Dendritic cell treated with granulocyte-macrophage colony-stimulating factor and Interleukin-4, amounts not matched to agents 40 ng/mL and 50 ng/mL, for 4 days (primary cell): ENCODE results near the gene S100A2.
"Not testable (repeated sequence)": the region's sequence is repeated elsewhere in the genome, so short reads cannot be mapped to it uniquely, and the experiment has no call there.

Experiments used
- H3K27ac Mint-ChIP-seq: one replicate; pipeline ENCODE4 v1.8.0; 2022; ENCODE audit warnings: mild to moderate bottlenecking, mixed read lengths
- H3K27me3 Mint-ChIP-seq: one replicate; pipeline ENCODE4 v1.8.0; 2022; ENCODE audit warnings: mild to moderate bottlenecking, mixed read lengths
- H3K36me3 Mint-ChIP-seq: one replicate; pipeline ENCODE4 v1.8.0; 2022; ENCODE audit warnings: low read depth, mixed read lengths
- H3K4me1 Mint-ChIP-seq: one replicate; pipeline ENCODE4 v1.8.0; 2022; ENCODE audit warnings: low read depth, mixed read lengths
- H3K4me3 Mint-ChIP-seq: one replicate; pipeline ENCODE4 v1.8.0; 2022; ENCODE audit warnings: mild to moderate bottlenecking, moderate library complexity, mixed read lengths
- H3K9me3 Mint-ChIP-seq: one replicate; pipeline ENCODE4 v1.8.0; 2022; ENCODE audit warnings: mixed read lengths
- intact Hi-C: fragments of 100-400 bp; cut with micrococcal nuclease; formaldehyde crosslinking; loops from one replicate; pipeline ENCODE4 v1.15.0; 2022

Gene S100A2

DNA sequence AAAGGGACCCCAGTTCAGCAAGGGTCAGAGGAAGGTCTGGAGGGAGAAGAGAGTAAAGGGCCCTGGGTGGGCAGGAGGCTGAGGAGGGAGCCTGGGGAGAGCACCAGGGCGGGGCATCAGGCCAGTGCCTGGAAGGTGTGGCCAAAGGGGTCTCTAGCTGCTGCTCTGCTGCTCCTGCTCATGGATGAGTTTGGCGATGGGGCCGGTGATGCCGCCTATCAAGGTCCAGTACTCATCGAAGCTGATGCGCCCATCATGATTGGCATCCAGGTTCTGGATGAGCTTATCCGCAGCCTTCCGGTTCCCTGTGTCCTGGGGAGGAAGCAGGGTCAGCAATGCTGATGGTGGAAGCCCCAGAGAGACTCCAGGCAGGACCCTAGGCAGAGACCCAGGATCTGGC, 41.7 kb upstream of the S100A2 start:
- intact Hi-C loops: no loop called here
- Mint-ChIP-seq H3K4me1 (peaks cover 43% of the 10 kb centered on the region), H3K9me3 (no peaks in the 10 kb centered on the region), H3K27me3 (peaks cover 1% of the 10 kb centered on the region), H3K27ac (no peak overlapping the region), H3K4me3 (no peak overlapping the region), H3K36me3 (no peaks in the 10 kb centered on the region)

DNA sequence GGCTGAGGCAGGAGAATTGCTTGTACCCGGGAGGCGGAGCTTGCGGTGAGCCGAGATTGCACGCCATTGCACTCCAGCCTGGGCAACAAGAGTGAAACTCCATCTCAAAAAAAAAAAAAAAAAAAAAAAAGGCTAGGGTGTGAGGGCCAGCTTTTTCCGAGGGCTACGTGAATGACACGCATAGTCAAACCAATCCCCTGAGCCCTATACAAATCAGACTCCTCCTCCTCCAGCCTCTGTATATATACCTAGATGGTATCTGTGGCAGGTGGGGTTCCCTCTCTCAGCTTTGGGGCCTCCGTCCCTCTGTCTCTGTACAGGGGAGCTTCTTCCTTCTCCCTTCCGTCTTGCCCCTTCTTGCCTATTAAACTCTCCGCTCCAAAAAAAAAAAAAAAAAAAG, 40.5 kb upstream of the S100A2 start:
- no peak overlapping the region for H3K27ac Mint-ChIP-seq
- no peaks in the 10 kb centered on the region for H3K9me3 Mint-ChIP-seq
- H3K4me3 Mint-ChIP-seq: no peak overlapping the region
- H3K36me3 Mint-ChIP-seq: no peaks in the 10 kb centered on the region
- H3K27me3 Mint-ChIP-seq: peaks cover 1% of the 10 kb centered on the region
- peaks cover 44% of the 10 kb centered on the region for H3K4me1 Mint-ChIP-seq
- intact Hi-C loops: no loop called here

DNA sequence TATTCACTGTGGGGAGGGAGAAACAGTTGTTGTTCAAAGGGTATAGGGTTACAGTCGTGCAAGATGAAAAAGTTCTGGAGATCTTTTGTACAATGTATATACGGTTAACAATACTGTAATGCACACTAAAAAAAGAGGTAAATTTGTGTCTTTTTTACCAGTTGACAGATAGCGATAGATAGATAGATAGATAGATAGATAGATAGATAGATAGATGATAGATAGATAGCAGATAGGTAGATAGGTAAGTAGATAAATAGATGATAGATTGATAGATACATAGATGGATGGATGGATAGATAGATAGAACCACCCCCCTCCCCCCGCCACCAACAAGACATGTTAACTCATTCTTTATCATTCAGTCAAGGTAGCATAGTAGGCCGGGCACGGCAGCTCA, 37.1 kb upstream of the S100A2 start:
- peaks cover 1% of the 10 kb centered on the region for H3K27me3 Mint-ChIP-seq
- no peak overlapping the region for H3K4me3 Mint-ChIP-seq
- H3K4me1 Mint-ChIP-seq: peaks cover 31% of the 10 kb centered on the region
- intact Hi-C loops: no loop called here
- H3K36me3 Mint-ChIP-seq: no peaks in the 10 kb centered on the region
- no peaks in the 10 kb centered on the region for H3K9me3 Mint-ChIP-seq
- no peak overlapping the region for H3K27ac Mint-ChIP-seq

GRCh38 chr1:153599847-153600246, 34.2 kb upstream of the S100A2 start:
- H3K27ac Mint-ChIP-seq: peak overlapping the region; percentile 29
- intact Hi-C loops: no loop called here
- H3K4me1 Mint-ChIP-seq: peaks cover 35% of the 10 kb centered on the region
- H3K9me3 Mint-ChIP-seq: no peaks in the 10 kb centered on the region
- no peak overlapping the region for H3K4me3 Mint-ChIP-seq
- no peaks in the 10 kb centered on the region for H3K36me3 Mint-ChIP-seq
- no peaks in the 10 kb centered on the region for H3K27me3 Mint-ChIP-seq

- Mint-ChIP-seq H3K36me3 (no peaks in the 10 kb centered on the region), H3K27me3 (no peaks in the 10 kb centered on the region), H3K27ac (peak overlapping the region; percentile 28), H3K9me3 (no peaks in the 10 kb centered on the region), H3K4me1 (peaks cover 35% of the 10 kb centered on the region), H3K4me3 (no peak overlapping the region)
- intact Hi-C loops: no loop called here
Measured at GRCh38 chr1:153598309-153599172, 32.9 kb upstream of the S100A2 start.

DNA sequence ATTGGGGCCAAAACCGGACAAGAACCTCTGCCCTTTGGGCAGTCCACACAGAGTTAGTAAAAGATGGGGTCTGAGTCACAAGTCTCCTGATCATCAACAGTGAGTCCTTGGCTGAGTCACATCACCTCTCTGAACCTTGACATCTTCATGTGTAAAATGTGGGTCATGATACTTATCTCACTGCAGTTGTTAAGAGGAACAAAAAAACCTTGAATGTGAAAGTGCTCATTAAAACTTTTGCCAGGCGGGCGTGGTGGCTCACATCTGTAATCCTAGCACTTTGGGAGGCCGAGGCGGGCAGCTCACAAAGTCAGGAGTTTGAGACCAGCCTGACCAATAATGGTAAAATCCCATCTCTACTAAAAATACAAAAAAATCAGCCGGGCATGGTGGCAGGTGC, 31.6 kb upstream of the S100A2 start:
- H3K27ac Mint-ChIP-seq: peak overlapping the region; percentile 39
- no peaks in the 10 kb centered on the region for H3K9me3 Mint-ChIP-seq
- H3K36me3 Mint-ChIP-seq: no peaks in the 10 kb centered on the region
- peaks cover 31% of the 10 kb centered on the region for H3K4me1 Mint-ChIP-seq
- H3K27me3 Mint-ChIP-seq: no peaks in the 10 kb centered on the region
- H3K4me3 Mint-ChIP-seq: no peak overlapping the region
- intact Hi-C loops: no loop called here

DNA sequence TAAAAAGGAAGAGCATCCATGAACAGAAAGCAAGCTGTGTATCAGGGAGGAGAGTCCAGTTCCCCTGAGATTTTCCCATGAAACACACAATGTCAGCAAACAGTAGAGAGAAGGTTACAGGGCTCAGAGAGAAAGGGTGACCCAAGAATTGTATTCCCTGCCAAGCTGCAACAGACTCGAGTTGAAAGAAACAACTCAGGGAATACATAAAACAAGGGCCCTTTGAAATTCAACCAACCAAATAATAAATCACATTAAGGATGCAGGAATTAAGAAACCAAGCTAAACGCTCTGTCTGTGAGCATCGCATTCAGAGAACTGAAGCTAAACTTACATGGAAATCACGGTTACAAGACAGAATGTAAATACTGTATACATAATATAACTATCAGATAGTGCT, 27.1 kb upstream of the S100A2 start:
- no peak overlapping the region for H3K27ac Mint-ChIP-seq
- no peak overlapping the region for H3K4me3 Mint-ChIP-seq
- peaks cover 9% of the 10 kb centered on the region for H3K4me1 Mint-ChIP-seq
- H3K9me3 Mint-ChIP-seq: no peaks in the 10 kb centered on the region
- intact Hi-C loops: no loop called here
- H3K36me3 Mint-ChIP-seq: no peaks in the 10 kb centered on the region
- H3K27me3 Mint-ChIP-seq: no peaks in the 10 kb centered on the region

DNA sequence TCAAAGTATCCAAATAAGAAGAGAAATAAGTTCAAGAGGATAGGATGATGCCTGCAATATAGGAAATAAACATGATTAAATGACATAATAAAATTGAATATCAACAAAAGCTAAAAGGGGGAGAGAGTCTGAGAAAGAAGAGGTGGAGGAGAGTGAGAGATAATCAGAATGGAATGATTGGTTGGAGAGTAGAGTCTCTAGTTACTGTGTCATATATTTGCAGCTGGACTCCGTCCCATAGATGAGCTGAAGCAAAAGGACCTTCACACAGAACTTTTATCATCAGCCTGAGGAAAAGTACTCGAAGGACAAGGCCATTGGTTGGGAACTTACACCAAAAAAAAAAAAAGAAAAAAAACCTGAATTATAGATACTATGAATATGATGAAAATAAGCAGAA, 22.8 kb upstream of the S100A2 start:
- no peak overlapping the region for H3K27ac Mint-ChIP-seq
- no peak overlapping the region for H3K4me3 Mint-ChIP-seq
- peaks cover 12% of the 10 kb centered on the region for H3K4me1 Mint-ChIP-seq
- intact Hi-C loops: no loop called here
- H3K27me3 Mint-ChIP-seq: peaks cover 2% of the 10 kb centered on the region
- H3K36me3 Mint-ChIP-seq: no peaks in the 10 kb centered on the region
- H3K9me3 Mint-ChIP-seq: no peaks in the 10 kb centered on the region

GRCh38 chr1:153588033-153588432, 22.4 kb upstream of the S100A2 start:
- H3K27ac Mint-ChIP-seq, H3K9me3 Mint-ChIP-seq, H3K36me3 Mint-ChIP-seq, H3K4me3 Mint-ChIP-seq, H3K27me3 Mint-ChIP-seq, intact Hi-C loops: not testable (repeated sequence)
- peaks cover 12% of the 10 kb centered on the region for H3K4me1 Mint-ChIP-seq

DNA sequence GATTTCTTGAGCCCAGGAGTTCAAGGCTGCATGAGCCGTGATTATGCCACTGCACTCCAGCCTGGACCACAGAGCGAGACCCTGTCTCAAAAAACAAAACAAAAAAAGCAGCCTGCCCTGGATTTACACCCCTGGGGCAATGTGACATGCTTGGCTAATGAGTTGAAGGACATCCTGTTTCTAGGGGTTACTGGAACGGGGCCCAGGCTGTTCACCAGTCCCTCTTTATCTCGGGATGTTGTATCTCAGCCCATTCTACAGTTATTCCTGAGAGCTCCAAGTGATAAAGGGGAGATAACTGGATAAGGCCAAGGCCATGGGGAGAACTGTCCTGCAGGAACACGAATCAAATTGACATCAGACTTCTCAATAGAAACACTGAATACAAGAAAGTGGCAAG, 21.7 kb upstream of the S100A2 start:
- Mint-ChIP-seq H3K4me1 (peaks cover 12% of the 10 kb centered on the region), H3K27me3 (peaks cover 2% of the 10 kb centered on the region), H3K9me3 (no peaks in the 10 kb centered on the region), H3K36me3 (no peaks in the 10 kb centered on the region), H3K27ac (no peak overlapping the region), H3K4me3 (no peak overlapping the region)
- intact Hi-C loops: no loop called here

- Mint-ChIP-seq H3K9me3 (no peaks in the 10 kb centered on the region), H3K27me3 (peaks cover 2% of the 10 kb centered on the region), H3K4me3 (no peak overlapping the region), H3K4me1 (peaks cover 12% of the 10 kb centered on the region), H3K27ac (no peak overlapping the region), H3K36me3 (no peaks in the 10 kb centered on the region)
- intact Hi-C loops: no loop called here
Measured at GRCh38 chr1:153586347-153586746, 20.7 kb upstream of the S100A2 start.

DNA sequence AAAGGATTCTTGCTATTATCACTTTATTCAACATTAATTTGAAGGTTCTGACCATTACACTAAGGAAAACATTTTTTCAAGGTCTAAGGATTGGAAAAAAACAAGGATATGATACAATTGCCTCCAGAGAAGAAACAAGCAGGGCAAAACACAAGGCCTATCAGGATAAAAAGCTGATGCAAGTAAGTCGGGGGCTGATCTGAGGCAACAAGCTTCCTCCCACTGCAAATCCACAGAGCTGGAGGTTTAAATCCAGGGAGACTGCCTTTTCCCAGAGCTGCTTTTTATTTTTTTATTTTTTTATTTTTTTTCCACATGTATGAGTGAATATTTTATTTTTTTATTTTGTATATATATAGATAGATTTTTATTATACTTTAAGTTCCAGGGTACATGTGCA, 19.4 kb upstream of the S100A2 start:
- no peaks in the 10 kb centered on the region for H3K36me3 Mint-ChIP-seq
- intact Hi-C loops: no loop called here
- H3K9me3 Mint-ChIP-seq: no peaks in the 10 kb centered on the region
- H3K27ac Mint-ChIP-seq: no peak overlapping the region
- H3K27me3 Mint-ChIP-seq: peaks cover 2% of the 10 kb centered on the region
- no peak overlapping the region for H3K4me3 Mint-ChIP-seq
- H3K4me1 Mint-ChIP-seq: peaks cover 12% of the 10 kb centered on the region

- no peaks in the 10 kb centered on the region for H3K9me3 Mint-ChIP-seq
- no peak overlapping the region for H3K27ac Mint-ChIP-seq
- intact Hi-C loops: no loop called here
- no peak overlapping the region for H3K4me3 Mint-ChIP-seq
- no peaks in the 10 kb centered on the region for H3K36me3 Mint-ChIP-seq
- peaks cover 2% of the 10 kb centered on the region for H3K27me3 Mint-ChIP-seq
- peaks cover 12% of the 10 kb centered on the region for H3K4me1 Mint-ChIP-seq
Measured at GRCh38 chr1:153583976-153584375, 18.3 kb upstream of the S100A2 start.

DNA sequence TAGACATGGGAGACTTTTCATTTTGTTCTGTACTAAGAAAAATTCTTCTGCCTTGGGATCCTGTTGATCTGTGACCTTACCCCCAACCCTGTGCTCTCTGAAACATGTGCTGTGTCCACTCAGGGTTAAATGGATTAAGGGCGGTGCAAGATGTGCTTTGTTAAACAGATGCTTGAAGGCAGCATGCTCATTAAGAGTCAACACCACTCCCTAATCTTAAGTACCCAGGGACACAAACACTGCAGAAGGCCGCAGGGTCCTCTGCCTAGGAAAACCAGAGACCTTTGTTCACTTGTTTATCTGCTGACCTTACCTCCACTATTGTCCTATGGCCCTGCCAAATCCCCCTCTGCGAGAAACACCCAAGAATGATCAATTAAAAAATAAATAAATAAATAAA, 17.9 kb upstream of the S100A2 start:
- H3K4me3 Mint-ChIP-seq, H3K27me3 Mint-ChIP-seq, intact Hi-C loops, H3K27ac Mint-ChIP-seq, H3K36me3 Mint-ChIP-seq, H3K9me3 Mint-ChIP-seq: not testable (repeated sequence)
- H3K4me1 Mint-ChIP-seq: peaks cover 11% of the 10 kb centered on the region

- H3K4me1 Mint-ChIP-seq, H3K36me3 Mint-ChIP-seq, intact Hi-C loops, H3K9me3 Mint-ChIP-seq, H3K27me3 Mint-ChIP-seq, H3K27ac Mint-ChIP-seq, H3K4me3 Mint-ChIP-seq: not testable (repeated sequence)
Measured at GRCh38 chr1:153582836-153583235, 17.2 kb upstream of the S100A2 start.
